Measurements from ENCODE around the gene ZNF184.

GRCh38 chr6:27494103-27494502 lies 21.2 kb upstream of the ZNF184 start:
- TF ChIP-seq CTCF (IDR thresholded peaks at IDR 0.05; ENCODE audit: low read depth, low read length) (no peak), MYC (IDR thresholded peaks at IDR 0.05; ENCODE audit: low read depth, low read length) (no peak)
